ENCODE measurements around the gene ZSCAN4.
A peak's percentile ranks its signal among the peaks of the same experiment; 100 is the strongest.

GRCh38 chr19:57651654-57651996, 17.1 kb upstream of the ZSCAN4 start:
- TF ChIP-seq, protein P1, sequence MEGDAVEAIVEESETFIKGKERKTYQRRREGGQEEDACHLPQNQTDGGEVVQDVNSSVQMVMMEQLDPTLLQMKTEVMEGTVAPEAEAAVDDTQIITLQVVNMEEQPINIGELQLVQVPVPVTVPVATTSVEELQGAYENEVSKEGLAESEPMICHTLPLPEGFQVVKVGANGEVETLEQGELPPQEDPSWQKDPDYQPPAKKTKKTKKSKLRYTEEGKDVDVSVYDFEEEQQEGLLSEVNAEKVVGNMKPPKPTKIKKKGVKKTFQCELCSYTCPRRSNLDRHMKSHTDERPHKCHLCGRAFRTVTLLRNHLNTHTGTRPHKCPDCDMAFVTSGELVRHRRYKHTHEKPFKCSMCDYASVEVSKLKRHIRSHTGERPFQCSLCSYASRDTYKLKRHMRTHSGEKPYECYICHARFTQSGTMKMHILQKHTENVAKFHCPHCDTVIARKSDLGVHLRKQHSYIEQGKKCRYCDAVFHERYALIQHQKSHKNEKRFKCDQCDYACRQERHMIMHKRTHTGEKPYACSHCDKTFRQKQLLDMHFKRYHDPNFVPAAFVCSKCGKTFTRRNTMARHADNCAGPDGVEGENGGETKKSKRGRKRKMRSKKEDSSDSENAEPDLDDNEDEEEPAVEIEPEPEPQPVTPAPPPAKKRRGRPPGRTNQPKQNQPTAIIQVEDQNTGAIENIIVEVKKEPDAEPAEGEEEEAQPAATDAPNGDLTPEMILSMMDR (optimal IDR thresholded peaks at IDR 0.05 in 1 of 3, IDR thresholded peaks at IDR 0.05 in 1 of 3, conservative IDR thresholded peaks at IDR 0.05 in 1 of 3; ENCODE audit: extremely low read depth in 1 of 3, insufficient read depth in 2 of 3, low read length in 3 of 3): peak; percentile 23 to 27 (median 25)
- no peak for TF ChIP-seq EZH2 (IDR thresholded peaks at IDR 0.05; ENCODE audit: low read length)

All from keratinocyte (primary cell).